ENCODE results near the gene TPST2. TPM values are rescaled to one million over a fixed set of nuclear protein-coding genes. Genes with fewer than 3 reads are reported as not detected.

TPST2 gene
- total and polyA plus RNA-seq, 2 experiments from 2014 or later, result 31.0 to 36.8 TPM

DNA sequence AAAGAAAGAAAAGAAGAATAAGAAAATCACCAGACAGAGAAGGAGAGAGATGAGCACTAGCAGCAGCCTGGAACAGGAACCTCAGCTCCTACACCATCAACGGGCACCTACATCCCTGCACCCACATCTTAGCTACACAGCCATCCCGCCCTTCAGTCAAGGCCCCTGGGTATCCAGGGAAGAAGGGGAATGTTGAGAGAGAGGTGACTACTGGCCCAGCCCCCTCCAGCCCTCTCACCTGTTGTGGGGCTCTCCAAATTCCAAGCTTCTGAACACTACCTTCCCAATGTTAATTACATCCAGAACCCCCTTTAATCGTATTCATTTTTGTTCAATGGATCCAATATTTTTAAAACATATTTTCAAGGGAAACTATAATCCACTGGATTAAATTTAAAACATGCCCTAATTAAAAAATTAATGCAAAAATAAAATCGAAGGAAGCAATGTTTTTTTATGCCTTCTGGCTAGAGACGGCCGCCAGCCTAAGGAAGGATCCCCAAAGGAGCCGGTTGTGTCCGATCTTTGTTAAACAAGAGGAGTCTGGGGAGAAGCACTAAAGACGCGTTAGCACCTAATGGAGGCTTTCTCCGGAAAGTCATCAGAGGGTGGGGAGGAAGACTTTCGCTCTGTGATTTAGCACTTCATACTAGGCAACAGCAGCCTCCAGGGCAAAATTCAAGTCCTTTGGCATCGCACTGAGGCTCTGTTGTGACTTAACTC is 9.5 kb downstream of the TPST2 start:
- Histone ChIP-seq H3K27ac (no peak overlapping the region), H3K9me3 (ENCODE audit: low read depth) (no peaks in the 10 kb centered on the region), H2AFZ (no peak overlapping the region), H3K9me2 (replicated peaks; ENCODE audit: insufficient read depth) (no peaks in the 10 kb centered on the region), H3K4me1 (ENCODE audit: insufficient read depth) (peaks cover 5% of the 10 kb centered on the region), H3K4me3 (no peak overlapping the region), H3K27me3 (no peaks in the 10 kb centered on the region), H3K79me2 (peaks cover 24% of the 10 kb centered on the region), H3K36me3 (replicated peaks; ENCODE audit: insufficient read depth, low read depth) (no peaks in the 10 kb centered on the region), H3K4me2 (no peak overlapping the region), H4K20me1 (ENCODE audit: insufficient read depth, poor library complexity, severe bottlenecking) (no peaks in the 10 kb centered on the region)
- WGBS (ENCODE audit: low lambda C conversion rate, missing lambda C conversion rate), result 63% methylated on average over 13 of the region's 13 CpGs
- TF ChIP-seq, protein P1, sequence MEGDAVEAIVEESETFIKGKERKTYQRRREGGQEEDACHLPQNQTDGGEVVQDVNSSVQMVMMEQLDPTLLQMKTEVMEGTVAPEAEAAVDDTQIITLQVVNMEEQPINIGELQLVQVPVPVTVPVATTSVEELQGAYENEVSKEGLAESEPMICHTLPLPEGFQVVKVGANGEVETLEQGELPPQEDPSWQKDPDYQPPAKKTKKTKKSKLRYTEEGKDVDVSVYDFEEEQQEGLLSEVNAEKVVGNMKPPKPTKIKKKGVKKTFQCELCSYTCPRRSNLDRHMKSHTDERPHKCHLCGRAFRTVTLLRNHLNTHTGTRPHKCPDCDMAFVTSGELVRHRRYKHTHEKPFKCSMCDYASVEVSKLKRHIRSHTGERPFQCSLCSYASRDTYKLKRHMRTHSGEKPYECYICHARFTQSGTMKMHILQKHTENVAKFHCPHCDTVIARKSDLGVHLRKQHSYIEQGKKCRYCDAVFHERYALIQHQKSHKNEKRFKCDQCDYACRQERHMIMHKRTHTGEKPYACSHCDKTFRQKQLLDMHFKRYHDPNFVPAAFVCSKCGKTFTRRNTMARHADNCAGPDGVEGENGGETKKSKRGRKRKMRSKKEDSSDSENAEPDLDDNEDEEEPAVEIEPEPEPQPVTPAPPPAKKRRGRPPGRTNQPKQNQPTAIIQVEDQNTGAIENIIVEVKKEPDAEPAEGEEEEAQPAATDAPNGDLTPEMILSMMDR (IDR thresholded peaks at IDR 0.05; ENCODE audit: poor library complexity), result no peak
- TF ChIP-seq EZH2 (IDR thresholded peaks at IDR 0.05; ENCODE audit: borderline replicate concordance), result no peak
- TF ChIP-seq EZH2phosphoT487 (IDR thresholded peaks at IDR 0.05; ENCODE audit: low read depth, severe bottlenecking, unreplicated experiment), result no peak
- DNase-seq (ENCODE audit: low spot score), result no peak

DNA sequence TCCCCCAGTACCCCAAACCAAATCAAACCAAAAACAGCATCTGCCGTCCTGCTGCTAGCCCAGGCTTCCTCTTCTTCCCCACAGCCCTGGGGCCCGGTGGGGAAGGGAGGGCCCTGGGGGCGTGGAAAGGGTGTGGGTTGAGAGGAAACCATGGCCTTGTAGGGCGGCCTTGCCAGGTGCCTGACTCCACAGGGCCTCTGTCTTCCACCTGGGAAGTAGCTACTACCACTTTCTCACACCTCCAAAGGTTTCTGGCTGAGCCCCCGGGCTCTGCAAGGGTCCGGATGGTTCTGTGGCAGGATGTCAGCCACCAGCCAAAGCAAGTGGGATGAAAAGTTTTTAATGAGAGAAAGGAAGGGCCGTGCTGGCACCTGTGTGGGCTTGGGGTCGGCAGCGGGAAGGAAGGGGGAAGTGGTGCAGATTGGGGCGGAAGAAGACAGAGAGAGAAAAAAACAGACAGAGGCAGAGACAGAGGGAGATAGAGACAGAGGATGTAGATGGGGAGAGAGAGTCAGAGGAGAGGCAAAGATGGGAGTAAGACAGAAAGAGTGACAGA is 10.5 kb downstream of the TPST2 start:
- WGBS (ENCODE audit: low lambda C conversion rate, missing lambda C conversion rate), result 89% methylated on average over 10 of the region's 10 CpGs
- DNase-seq (ENCODE audit: low spot score), result no peak
- no peak overlapping the region for H2AFZ ChIP-seq
- H3K9me2 ChIP-seq (replicated peaks; ENCODE audit: insufficient read depth), result no peaks in the 10 kb centered on the region
- no peaks in the 10 kb centered on the region for H3K4me1 ChIP-seq (ENCODE audit: insufficient read depth)
- no peaks in the 10 kb centered on the region for H4K20me1 ChIP-seq (ENCODE audit: insufficient read depth, poor library complexity, severe bottlenecking)
- H3K4me2 ChIP-seq, result no peak overlapping the region
- no peaks in the 10 kb centered on the region for H3K27me3 ChIP-seq
- no peaks in the 10 kb centered on the region for H3K9me3 ChIP-seq (ENCODE audit: low read depth)
- no peak overlapping the region for H3K27ac ChIP-seq
- peaks cover 21% of the 10 kb centered on the region for H3K79me2 ChIP-seq
- TF ChIP-seq EZH2phosphoT487 (IDR thresholded peaks at IDR 0.05; ENCODE audit: low read depth, severe bottlenecking, unreplicated experiment) (no peak), EZH2 (IDR thresholded peaks at IDR 0.05; ENCODE audit: borderline replicate concordance) (no peak)
- TF ChIP-seq, protein P1 (IDR thresholded peaks at IDR 0.05; ENCODE audit: poor library complexity), result no peak
- H3K4me3 ChIP-seq, result no peak overlapping the region
- no peaks in the 10 kb centered on the region for H3K36me3 ChIP-seq (replicated peaks; ENCODE audit: insufficient read depth, low read depth)

DNA sequence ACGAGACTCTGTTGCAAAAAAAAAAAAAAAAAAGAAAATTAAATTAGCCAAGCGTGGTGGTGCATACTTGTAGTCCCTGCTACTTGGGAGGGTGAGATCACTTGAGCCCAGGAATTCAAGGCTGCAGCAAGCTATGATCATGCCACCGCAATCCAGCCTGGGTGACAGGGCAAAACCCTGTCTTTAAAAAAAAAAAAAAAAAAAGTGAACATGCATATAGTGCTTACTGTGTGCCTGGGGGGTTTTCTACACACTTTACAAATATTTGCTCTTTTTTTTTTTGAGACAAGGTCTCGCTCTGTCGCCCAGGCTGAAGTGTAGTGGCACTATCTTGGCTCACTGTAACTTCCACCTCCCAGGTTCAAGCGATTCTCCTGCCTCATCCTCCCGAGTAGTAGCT is 12.9 kb downstream of the TPST2 start:
- Histone ChIP-seq H2AFZ (no peak overlapping the region), H3K4me3 (no peak overlapping the region), H3K79me2 (peaks cover 26% of the 10 kb centered on the region), H4K20me1 (ENCODE audit: insufficient read depth, poor library complexity, severe bottlenecking) (no peaks in the 10 kb centered on the region), H3K9me3 (ENCODE audit: low read depth) (no peaks in the 10 kb centered on the region), H3K9me2 (replicated peaks; ENCODE audit: insufficient read depth) (no peaks in the 10 kb centered on the region), H3K27ac (no peak overlapping the region), H3K36me3 (replicated peaks; ENCODE audit: insufficient read depth, low read depth) (no peaks in the 10 kb centered on the region), H3K4me2 (no peak overlapping the region), H3K4me1 (ENCODE audit: insufficient read depth) (no peaks in the 10 kb centered on the region), H3K27me3 (no peaks in the 10 kb centered on the region)
- TF ChIP-seq EZH2 (IDR thresholded peaks at IDR 0.05; ENCODE audit: borderline replicate concordance), result no peak
- TF ChIP-seq EZH2phosphoT487 (IDR thresholded peaks at IDR 0.05; ENCODE audit: low read depth, severe bottlenecking, unreplicated experiment), result no peak
- TF ChIP-seq, protein P1 (IDR thresholded peaks at IDR 0.05; ENCODE audit: poor library complexity), result no peak
- 88% methylated on average over 6 of the region's 7 CpGs for WGBS (ENCODE audit: low lambda C conversion rate, missing lambda C conversion rate)
- DNase-seq (ENCODE audit: low spot score), result no peak

Data from hepatocyte (in vitro differentiated cells).